CD4-positive, alpha-beta T cell treated with Interleukin-4 for 1 hour (primary cell): ENCODE results near the gene B3GNT7.
"Not testable (repeated sequence)": the region's sequence is repeated elsewhere in the genome, so short reads cannot be mapped to it uniquely, and the experiment has no call there.

Experiments used
- DNase-seq, 2 donors: peaks; one replicate each; pipeline ENCODE4 v3.0.0-alpha.2; 2020 to 2022

The B3GNT7 gene

GRCh38 chr2:231386446-231386845, 9.1 kb upstream of the B3GNT7 start:
- no peak for DNase-seq

- no peak for DNase-seq
Measured at GRCh38 chr2:231387904-231388724, 7.4 kb upstream of the B3GNT7 start.

GRCh38 chr2:231388725-231389346, 6.7 kb upstream of the B3GNT7 start:
- DNase-seq, result no peak

GRCh38 chr2:231390667-231391066, 4.8 kb upstream of the B3GNT7 start:
- DNase-seq, result no peak

GRCh38 chr2:231391981-231392380, 3.5 kb upstream of the B3GNT7 start:
- peak in 1 of 2 donors; percentile 33 for DNase-seq

- DNase-seq, result no peak
Measured at GRCh38 chr2:231392431-231393148, 2.9 kb upstream of the B3GNT7 start.

GRCh38 chr2:231393149-231394131, 2.1 kb upstream of the B3GNT7 start:
- DNase-seq, result peak; percentile 41 to 81

GRCh38 chr2:231394211-231395141, 1.0 kb upstream of the B3GNT7 start:
- peak in 1 of 2 donors; percentile 44 for DNase-seq

- no peak for DNase-seq
Measured at GRCh38 chr2:231396058-231396821, 730 bp downstream of the B3GNT7 start.

- DNase-seq, result no peak
Measured at GRCh38 chr2:231397011-231397927, 1.8 kb downstream of the B3GNT7 start.

GRCh38 chr2:231397928-231398294, 2.4 kb downstream of the B3GNT7 start:
- DNase-seq, result no peak

- no peak for DNase-seq
Measured at GRCh38 chr2:231398585-231398984, 3.1 kb downstream of the B3GNT7 start.

- DNase-seq, result no peak
Measured at GRCh38 chr2:231399046-231399852, 3.7 kb downstream of the B3GNT7 start.

GRCh38 chr2:231399853-231400680, 4.6 kb downstream of the B3GNT7 start:
- DNase-seq, result no peak

GRCh38 chr2:231400681-231401080, 5.2 kb downstream of the B3GNT7 start:
- DNase-seq, result not testable (repeated sequence)

- not testable (repeated sequence) for DNase-seq
Measured at GRCh38 chr2:231401101-231401500, 5.6 kb downstream of the B3GNT7 start.

GRCh38 chr2:231403421-231404182, 8.1 kb downstream of the B3GNT7 start:
- not testable (repeated sequence) for DNase-seq
